Measurements from ENCODE around the gene SH2D5.
A peak's percentile ranks its signal among the peaks of the same experiment; 100 is the strongest.
"Not testable (repeated sequence)": the region's sequence is repeated elsewhere in the genome, so short reads cannot be mapped to it uniquely, and the experiment has no call there.

The SH2D5 gene

GRCh38 chr1:20693623-20694022, 38.9 kb downstream of the SH2D5 start:
- no peak for DNase-seq

DNA sequence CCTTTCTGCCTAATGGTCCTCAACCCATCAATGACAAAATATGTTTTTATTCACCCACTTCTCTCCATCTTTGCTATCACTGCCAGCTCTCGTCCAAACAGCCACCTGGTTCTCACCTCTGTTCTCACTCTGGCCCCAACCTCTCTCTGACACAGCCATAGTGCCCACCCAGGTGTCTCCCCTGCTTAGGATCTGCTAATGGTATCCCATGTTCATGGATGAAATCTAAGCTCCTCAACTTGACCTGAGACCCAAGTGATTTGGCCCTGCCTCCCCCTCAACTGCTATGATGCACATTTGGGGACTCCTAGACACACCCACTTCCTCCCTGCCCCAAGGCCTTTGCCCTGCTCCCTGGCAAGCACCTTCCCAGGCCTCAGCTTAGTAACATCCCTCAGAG, 40.6 kb downstream of the SH2D5 start:
- DNase-seq, result no peak

DNA sequence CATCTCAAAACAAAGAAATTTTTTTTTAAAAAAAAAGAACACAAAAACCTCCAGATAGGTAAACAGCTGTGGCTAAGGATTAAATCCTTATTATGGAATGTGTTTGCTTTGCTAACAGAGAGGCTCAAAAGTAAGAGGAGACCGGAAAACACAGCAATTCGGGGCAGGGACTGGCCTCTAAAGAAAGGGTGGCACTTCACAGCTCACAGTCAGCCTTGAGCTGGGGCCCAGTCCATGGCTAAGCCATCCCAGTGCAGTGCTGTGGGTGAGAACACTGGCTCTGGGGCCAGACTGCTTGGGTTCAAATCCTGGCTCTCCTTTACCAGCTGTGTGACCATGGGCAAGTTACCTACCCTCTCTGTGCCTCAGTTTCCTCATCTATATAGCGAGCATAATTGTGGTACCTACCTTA, 42.9 kb downstream of the SH2D5 start:
- no peak for DNase-seq

DNA sequence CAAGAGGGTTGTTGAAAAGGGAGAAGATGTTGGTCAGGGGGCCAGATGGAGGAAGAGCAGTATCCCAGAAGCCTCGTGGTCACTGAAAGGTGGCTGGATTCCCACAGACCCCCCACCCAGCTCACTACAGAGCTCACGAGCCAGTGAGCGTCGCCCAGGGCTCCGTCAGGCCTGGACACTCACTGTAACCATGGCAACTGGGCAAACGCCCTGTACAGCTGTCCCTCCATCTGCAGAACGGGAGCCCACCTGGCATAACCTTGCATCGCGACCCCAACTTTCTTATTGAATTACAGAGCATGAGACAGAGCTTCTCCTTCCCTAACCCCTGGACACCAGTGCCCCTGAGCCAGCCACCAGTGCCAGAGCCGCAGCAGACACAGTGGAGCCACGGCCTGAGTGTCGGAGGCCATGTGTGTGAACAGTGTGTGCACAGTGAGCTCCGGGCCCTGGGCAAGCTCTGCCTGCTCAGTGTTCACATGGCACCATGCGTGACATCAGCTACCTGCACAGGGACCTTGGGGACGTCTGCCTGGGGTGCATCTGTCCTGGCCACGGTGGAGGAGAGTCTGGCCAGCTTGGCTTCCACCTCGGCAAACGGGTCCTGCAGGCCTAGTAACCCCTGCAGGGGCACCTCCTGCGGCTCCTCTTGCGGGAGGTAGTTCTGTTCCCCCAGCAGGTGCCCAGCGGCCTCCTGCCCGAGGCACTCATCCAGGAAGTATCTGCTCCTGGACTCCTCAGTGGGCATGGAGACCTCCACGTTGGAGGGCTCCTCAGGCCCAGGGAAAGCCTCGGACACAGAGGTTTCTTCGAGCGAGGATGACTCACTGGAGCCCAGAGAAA, 45.4 kb downstream of the SH2D5 start:
- no peak for DNase-seq

DNA sequence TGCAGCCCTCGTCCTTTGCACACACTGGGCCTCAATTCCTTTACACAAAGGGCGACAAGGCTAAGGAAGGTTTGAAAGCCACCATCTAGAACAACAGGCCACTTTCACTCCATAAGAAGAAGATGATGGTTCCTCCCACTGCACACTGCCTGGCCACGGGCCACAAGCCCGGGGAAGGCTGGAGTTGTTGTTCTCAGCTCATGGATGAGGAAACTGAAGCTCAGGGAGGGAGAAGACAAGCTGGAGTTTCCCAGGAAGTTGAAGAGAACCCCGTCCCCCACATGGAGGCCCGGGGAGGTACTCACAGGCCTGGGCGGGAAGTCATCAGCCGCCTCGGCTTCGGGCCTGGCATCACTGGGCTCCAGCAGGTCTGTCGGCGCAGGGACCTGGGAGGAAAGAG, 46.8 kb downstream of the SH2D5 start:
- DNase-seq, result peak in 1 of 2 donors; percentile 62

DNA sequence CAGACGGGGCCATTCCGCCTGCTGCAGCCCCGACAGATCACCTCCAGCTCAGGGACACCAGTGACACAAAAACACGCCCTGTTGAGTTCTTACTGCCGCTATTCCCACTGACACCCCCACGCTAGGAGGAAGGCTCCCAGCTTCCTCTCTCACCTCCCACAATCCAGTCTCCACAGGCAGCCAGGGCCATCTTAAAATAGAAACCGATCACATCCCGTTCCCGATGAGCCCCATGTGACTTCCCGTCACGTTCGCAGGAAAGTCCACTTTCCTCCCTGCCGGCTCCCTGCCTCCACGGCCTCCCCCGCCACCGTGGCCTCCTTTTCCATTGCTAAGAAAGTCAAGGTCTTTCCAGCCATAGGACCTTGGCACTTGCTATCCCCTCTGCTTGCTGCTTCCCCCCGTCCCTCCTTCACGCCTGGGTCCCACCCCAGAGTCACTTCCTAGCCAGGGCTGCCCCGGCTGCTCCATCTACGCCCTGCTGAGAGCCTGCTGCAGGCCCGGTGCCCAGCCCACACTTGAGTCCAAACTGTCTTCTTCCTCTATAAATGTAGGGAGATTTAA, 47.3 kb downstream of the SH2D5 start:
- DNase-seq, result peak; percentile 57 to 73

- DNase-seq, result no peak
These were observed 47.9 kb downstream of the SH2D5 start for GRCh38 chr1:20684651-20685050.

DNA sequence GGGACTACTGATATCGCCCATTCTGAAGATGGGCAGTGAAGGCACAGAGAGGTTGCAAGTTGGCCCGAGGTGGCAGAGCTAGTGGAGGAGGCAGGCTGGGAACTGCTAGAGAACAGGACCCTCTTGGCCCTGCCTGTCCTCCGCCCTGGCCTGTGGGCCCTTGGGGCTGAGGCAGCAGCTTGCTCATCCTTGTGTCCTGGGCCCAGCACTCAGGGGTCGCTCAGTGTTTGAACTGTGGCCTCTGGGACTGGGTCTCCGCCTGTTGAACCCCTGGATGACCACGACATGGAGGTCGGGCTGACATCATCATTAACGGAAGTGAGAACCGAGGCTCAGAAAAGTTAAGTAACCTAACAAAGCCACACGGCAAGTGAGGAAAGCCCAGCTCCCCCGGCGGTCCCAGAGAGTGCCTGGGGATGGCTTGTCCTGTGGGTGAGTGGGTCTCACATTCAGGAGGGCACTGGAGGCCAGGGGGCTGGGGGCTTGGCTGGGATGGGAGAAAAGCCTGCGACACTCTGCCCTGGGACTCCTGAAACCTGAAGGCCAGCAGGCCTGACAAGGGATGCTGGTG, 48.4 kb downstream of the SH2D5 start:
- DNase-seq, result peak; percentile 17 to 40

DNA sequence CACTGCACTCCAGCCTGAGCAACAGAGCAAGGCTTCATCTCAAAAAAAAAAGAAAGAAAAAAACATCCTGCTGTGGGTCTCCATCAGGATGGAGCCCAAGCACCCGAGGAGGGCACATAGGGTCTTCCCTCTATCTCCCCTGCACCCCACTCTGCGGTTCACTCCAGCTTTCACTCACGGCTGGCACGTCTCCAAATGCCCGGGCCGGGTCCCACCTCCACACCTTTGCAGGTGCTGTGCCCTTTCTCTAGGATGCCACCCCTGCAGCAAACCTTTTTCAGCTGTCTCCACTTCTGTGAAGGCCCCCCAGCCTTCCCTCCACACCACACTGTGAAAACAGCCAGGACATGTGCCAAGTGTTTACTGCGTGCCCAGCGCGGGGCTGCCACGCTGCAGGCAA, 48.9 kb downstream of the SH2D5 start:
- no peak for DNase-seq

- DNase-seq, result peak; percentile 77 to 86
These were observed 49.8 kb downstream of the SH2D5 start for GRCh38 chr1:20682571-20683236.

- DNase-seq, result no peak
These were observed 50.5 kb downstream of the SH2D5 start for GRCh38 chr1:20681999-20682398.

GRCh38 chr1:20680269-20680668, 52.2 kb downstream of the SH2D5 start:
- DNase-seq, result no peak

GRCh38 chr1:20678599-20678998, 53.9 kb downstream of the SH2D5 start:
- no peak for DNase-seq

DNA sequence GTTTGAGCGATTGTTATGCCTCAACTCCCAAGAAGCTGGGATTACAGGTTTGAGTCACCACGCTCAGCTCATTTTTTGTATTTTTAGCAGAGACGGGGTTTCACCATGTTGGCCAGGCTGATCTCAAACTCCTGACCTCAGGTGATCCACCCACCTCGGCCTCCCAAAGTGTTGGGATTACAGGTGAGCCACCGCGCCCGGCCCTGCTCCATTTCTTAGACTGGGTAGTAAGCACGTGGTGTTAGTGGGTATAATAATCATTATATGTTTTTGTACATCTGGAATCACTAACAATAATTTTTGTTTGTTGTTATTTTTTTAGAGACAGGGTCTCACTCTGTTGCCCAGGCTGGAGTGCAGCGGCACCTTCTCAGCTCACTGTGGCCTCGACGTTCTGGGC, 58.9 kb downstream of the SH2D5 start:
- not testable (repeated sequence) for DNase-seq

DNA sequence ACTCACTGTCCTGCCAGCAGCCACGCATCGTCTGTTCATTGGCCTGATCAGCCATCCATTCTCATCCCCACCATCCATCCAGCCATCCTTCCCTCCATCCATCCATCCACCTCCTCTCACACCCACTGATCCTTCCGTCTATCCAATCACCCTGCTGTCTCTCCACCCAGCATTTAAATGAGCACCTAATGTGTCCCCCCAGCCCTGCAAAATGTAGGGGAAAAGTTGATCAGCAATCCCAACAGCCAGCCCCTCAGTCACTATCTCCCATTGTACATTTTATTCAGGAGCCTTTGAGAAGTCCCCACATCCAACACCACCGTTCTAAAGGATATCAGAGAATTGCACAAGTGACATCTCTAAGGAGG, 60.3 kb downstream of the SH2D5 start:
- no peak for DNase-seq

DNA sequence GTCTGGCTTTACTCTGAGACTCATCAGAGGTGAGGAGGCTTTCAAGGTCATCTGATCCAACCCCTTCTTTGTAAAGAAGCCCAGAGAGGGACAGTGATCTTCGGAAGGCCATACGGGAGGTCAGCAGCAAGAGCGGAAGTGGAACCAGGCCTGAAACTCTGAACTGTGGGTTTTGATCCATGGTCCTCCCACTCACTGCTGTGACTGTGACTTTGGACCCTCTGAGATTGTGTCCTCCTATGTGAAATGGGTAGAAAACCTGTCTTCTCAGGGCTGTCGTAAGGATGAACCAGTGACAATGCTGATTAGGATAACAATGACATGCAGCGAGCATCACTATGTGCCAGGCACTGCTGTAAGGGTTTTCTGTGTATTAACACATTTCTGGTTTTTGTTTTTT, 61.6 kb downstream of the SH2D5 start:
- DNase-seq, result no peak

All from inflammatory macrophage (primary cell).